Fibroblast of lung (primary cell): Measurements from ENCODE around the gene MED10. TPM values are rescaled to one million over a fixed set of nuclear protein-coding genes. Genes with fewer than 3 reads are reported as not detected.

Experiments
- DNase-seq, 2 donors: peaks; one replicate each; pipeline versions ENCODE4 v3.0.0 to v3.0.0-alpha.2; 2010; ENCODE audit warnings: low read depth in 2 of 2
- H2AFZ ChIP-seq: 2 replicates; pipeline ENCODE4 v1.5.1; 2012; ENCODE audit warnings: low read length, control low read depth, inconsistent platforms
- H3K27ac ChIP-seq: 2 replicates; pipeline ENCODE4 v1.5.1; 2011; ENCODE audit warnings: low read length, control low read depth; ENCODE audit not compliant: insufficient read depth
- H3K27me3 ChIP-seq: 2 replicates; pipeline ENCODE4 v1.5.1; 2011; ENCODE audit warnings: mild to moderate bottlenecking, low read length; ENCODE audit not compliant: control insufficient read depth, insufficient read depth
- H3K36me3 ChIP-seq: 2 replicates; pipeline ENCODE4 v1.5.1; 2011; ENCODE audit warnings: low read length; ENCODE audit not compliant: control insufficient read depth, insufficient read depth
- H3K4me1 ChIP-seq: 2 replicates; pipeline ENCODE4 v1.5.1; 2011; ENCODE audit warnings: low read length; ENCODE audit not compliant: control insufficient read depth, insufficient read depth; ENCODE audit errors: extremely low read depth
- H3K4me2 ChIP-seq: 2 replicates; pipeline ENCODE4 v1.5.1; 2011; ENCODE audit warnings: low read length, control low read depth; ENCODE audit not compliant: insufficient read depth; ENCODE audit errors: extremely low read depth
- H3K4me3 ChIP-seq, 4 experiments: fragments of 200-600 bp in 1 of 4; sonication (generic) in 1 of 4; replicated peaks in 1 of 4; 2 replicates each; pipeline ENCODE4 v1.5.1; 2011 to 2016; ENCODE audit warnings: low read length in 4 of 4, low read depth in 3 of 4, mild to moderate bottlenecking in 3 of 4, control low read depth in 2 of 4, inconsistent platforms in 1 of 4, mixed read lengths in 1 of 4; ENCODE audit not compliant: insufficient read depth in 1 of 4; ENCODE audit errors: control extremely low read depth in 1 of 4
- H3K79me2 ChIP-seq: 2 replicates; pipeline ENCODE4 v1.5.1; 2012; ENCODE audit warnings: mild to moderate bottlenecking, low read length, inconsistent platforms; ENCODE audit not compliant: control insufficient read depth, insufficient read depth
- H3K9ac ChIP-seq: 2 replicates; pipeline ENCODE4 v1.5.1; 2011; ENCODE audit warnings: mild to moderate bottlenecking, low read length, control low read depth; ENCODE audit not compliant: insufficient read depth
- H3K9me3 ChIP-seq: 2 replicates; pipeline ENCODE4 v1.5.1; 2012; ENCODE audit warnings: low read depth, low read length; ENCODE audit not compliant: control insufficient read depth, insufficient read depth
- H4K20me1 ChIP-seq: 2 replicates; pipeline ENCODE4 v1.5.1; 2011; ENCODE audit warnings: low read length; ENCODE audit not compliant: control insufficient read depth, insufficient read depth; ENCODE audit errors: extremely low read depth
- EZH2 ChIP-seq: IDR thresholded peaks from 2 replicates; pipeline ENCODE4 v1.5.1; 2012; ENCODE audit warnings: low read length, control low read depth, mild to moderate bottlenecking; ENCODE audit errors: missing control alignments
- polyA plus RNA-seq, 2 donors: library from polyadenylated mRNA; depleted of rRNA in 1 of 2; stranded (reverse) in 1 of 2; unstranded in 1 of 2; fragments of >200 nt; gene quantifications; 2 replicates each; pipeline ENCODE4 v1.2.1, GENCODE V29; 2011 to 2012; ENCODE audit warnings: missing spikeins in 1 of 2
- total RNA-seq: library from RNA; depleted of rRNA; stranded (reverse); fragments of >200 nt; gene quantifications from 2 replicates; pipeline ENCODE4 v1.2.1, GENCODE V29; 2014
- TF ChIP-seq, protein P1 (sequence below), 2 donors: IDR thresholded peaks in 1 of 2; conservative IDR thresholded peaks in 1 of 2; 1 replicate in 1 of 2; 2 replicates in 1 of 2; pipeline ENCODE4 v1.5.1; 2011 to 2012; ENCODE audit warnings: low read length in 2 of 2, control low read depth in 1 of 2, inconsistent platforms in 1 of 2, low read depth in 1 of 2, mild to moderate bottlenecking in 1 of 2

The MED10 gene
- total and polyA plus RNA-seq, 2 donors (not counting 1 experiment from before 2014, with no cell fraction given), result 13.5 to 52.9 TPM

DNA sequence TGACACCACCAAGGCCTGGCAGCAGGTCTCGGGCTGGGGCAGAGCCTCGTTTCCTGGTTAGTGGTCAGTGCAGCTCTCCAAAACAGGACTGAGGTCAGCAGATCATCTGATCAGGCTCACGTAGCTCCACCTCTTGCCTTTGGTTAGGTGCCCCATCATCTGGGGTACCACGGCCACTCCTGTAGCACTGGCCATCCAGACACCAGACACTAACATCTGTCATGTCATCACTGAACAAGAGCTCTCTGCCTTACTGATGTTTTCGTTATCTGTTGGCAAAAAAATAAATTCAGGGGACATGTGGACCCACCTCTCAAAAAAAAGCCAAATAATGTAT is 29.9 kb upstream of the MED10 start:
- H3K9me3 ChIP-seq, result no peaks in the 10 kb centered on the region
- H3K27ac ChIP-seq, result no peak overlapping the region
- TF ChIP-seq, protein P1, sequence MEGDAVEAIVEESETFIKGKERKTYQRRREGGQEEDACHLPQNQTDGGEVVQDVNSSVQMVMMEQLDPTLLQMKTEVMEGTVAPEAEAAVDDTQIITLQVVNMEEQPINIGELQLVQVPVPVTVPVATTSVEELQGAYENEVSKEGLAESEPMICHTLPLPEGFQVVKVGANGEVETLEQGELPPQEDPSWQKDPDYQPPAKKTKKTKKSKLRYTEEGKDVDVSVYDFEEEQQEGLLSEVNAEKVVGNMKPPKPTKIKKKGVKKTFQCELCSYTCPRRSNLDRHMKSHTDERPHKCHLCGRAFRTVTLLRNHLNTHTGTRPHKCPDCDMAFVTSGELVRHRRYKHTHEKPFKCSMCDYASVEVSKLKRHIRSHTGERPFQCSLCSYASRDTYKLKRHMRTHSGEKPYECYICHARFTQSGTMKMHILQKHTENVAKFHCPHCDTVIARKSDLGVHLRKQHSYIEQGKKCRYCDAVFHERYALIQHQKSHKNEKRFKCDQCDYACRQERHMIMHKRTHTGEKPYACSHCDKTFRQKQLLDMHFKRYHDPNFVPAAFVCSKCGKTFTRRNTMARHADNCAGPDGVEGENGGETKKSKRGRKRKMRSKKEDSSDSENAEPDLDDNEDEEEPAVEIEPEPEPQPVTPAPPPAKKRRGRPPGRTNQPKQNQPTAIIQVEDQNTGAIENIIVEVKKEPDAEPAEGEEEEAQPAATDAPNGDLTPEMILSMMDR (conservative IDR thresholded peaks at IDR 0.05 in 1 of 2, IDR thresholded peaks at IDR 0.05 in 1 of 2; ENCODE audit: low read depth in 1 of 2, low read length in 2 of 2), result no peak
- TF ChIP-seq EZH2, result no peak
- DNase-seq, result no peak
- H3K27me3 ChIP-seq, result peaks cover 2% of the 10 kb centered on the region
- no peaks in the 10 kb centered on the region for H3K79me2 ChIP-seq
- no peak overlapping the region for H2AFZ ChIP-seq
- H3K4me3 ChIP-seq, result no peak overlapping the region
- H3K4me1 ChIP-seq, result no peaks in the 10 kb centered on the region
- H4K20me1 ChIP-seq, result no peaks in the 10 kb centered on the region
- H3K9ac ChIP-seq, result no peak overlapping the region
- H3K36me3 ChIP-seq, result no peaks in the 10 kb centered on the region
- H3K4me2 ChIP-seq, result no peak overlapping the region

DNA sequence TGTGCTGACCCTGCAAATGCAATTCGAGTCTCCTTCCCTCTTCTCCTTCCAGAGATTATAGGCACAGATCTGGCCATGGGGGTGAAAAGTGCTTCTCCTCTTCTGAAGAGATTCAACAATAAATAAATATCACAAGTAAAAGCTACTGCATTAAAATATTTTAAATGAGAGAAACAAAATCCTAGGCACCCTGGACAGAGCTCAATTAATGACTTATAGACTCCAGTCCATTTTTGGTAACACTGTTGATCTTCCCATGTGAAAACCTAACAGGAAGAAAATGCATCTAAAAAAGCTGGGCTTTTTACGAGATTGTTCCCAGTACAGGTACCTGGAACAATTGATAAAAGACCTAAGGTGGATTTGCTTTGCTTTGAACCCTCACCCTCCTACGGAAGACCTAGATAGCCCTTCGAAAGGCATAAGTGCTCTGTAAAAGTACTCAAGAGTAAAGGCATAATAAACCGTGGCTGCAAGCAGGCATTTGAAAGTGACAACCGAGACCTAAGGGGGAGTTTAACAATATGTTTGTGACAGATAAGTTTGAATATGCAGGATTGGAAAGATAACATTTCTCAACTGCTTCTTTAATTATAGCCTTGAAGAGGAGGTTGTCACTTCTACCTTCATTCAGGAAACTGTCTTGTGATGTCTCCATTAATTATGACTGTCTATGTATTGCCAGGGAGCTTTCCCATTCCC is 29.4 kb upstream of the MED10 start:
- Histone ChIP-seq H3K4me2 (no peak overlapping the region), H4K20me1 (no peaks in the 10 kb centered on the region), H3K4me3 (no peak overlapping the region), H2AFZ (no peak overlapping the region), H3K9me3 (no peaks in the 10 kb centered on the region), H3K9ac (no peak overlapping the region), H3K27me3 (no peaks in the 10 kb centered on the region), H3K36me3 (no peaks in the 10 kb centered on the region), H3K4me1 (no peaks in the 10 kb centered on the region), H3K79me2 (no peaks in the 10 kb centered on the region), H3K27ac (no peak overlapping the region)
- no peak for DNase-seq
- TF ChIP-seq, protein P1 (conservative IDR thresholded peaks at IDR 0.05 in 1 of 2, IDR thresholded peaks at IDR 0.05 in 1 of 2; ENCODE audit: low read depth in 1 of 2, low read length in 2 of 2), result no peak
- no peak for TF ChIP-seq EZH2

- no peak overlapping the region for H3K4me2 ChIP-seq
- no peak overlapping the region for H2AFZ ChIP-seq
- no peak overlapping the region for H3K9ac ChIP-seq
- no peaks in the 10 kb centered on the region for H3K9me3 ChIP-seq
- H3K27me3 ChIP-seq, result no peaks in the 10 kb centered on the region
- no peak overlapping the region for H3K4me3 ChIP-seq
- no peaks in the 10 kb centered on the region for H3K79me2 ChIP-seq
- H3K4me1 ChIP-seq, result no peaks in the 10 kb centered on the region
- H3K36me3 ChIP-seq, result no peaks in the 10 kb centered on the region
- no peaks in the 10 kb centered on the region for H4K20me1 ChIP-seq
- no peak overlapping the region for H3K27ac ChIP-seq
- no peak for TF ChIP-seq EZH2
- TF ChIP-seq, protein P1 (conservative IDR thresholded peaks at IDR 0.05 in 1 of 2, IDR thresholded peaks at IDR 0.05 in 1 of 2; ENCODE audit: low read depth in 1 of 2, low read length in 2 of 2), result no peak
- no peak for DNase-seq
These were observed 27.2 kb upstream of the MED10 start for GRCh38 chr5:6405591-6405990.
